NCI-H524 (cell line): ENCODE results near the gene ARNT2.

Experiments used
- DNase-seq, 2 experiments: peaks; one replicate each; lab custom pipeline; 2025; lab: John Stamatoyannopoulos, UW

ARNT2 gene

DNA sequence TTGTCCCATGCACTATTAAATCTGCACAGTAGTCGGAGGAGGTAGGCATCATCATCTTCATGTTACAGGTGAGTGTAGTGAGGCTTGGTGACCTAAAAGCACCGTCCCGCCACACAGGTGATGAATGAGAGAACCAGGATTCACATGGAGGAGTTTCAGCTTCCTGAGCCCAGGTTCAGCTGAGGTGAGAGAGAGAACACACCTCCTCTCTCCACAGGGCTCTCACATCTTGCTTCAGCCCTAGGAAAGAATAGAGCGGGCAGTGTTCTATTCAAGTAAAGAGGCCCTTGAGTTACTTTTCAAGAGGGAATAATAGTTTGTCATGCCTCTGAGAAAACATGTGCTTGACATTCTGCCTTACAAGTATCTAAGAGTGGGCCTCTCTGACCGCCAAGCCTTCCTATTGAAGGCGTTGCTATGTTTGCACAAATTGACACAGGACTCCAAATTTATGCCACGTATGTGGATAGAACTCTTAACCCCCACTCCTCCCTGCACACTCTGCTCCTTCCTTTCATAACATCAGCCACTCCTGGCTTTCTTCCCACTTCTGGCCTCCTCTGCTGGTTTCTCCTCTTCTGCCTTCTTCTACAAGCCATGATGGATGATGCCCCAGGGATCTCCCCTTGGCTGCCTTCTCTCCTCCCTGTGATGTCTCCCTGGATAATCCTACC lies 152.6 kb downstream of the ARNT2 start:
- no peak for DNase-seq

DNA sequence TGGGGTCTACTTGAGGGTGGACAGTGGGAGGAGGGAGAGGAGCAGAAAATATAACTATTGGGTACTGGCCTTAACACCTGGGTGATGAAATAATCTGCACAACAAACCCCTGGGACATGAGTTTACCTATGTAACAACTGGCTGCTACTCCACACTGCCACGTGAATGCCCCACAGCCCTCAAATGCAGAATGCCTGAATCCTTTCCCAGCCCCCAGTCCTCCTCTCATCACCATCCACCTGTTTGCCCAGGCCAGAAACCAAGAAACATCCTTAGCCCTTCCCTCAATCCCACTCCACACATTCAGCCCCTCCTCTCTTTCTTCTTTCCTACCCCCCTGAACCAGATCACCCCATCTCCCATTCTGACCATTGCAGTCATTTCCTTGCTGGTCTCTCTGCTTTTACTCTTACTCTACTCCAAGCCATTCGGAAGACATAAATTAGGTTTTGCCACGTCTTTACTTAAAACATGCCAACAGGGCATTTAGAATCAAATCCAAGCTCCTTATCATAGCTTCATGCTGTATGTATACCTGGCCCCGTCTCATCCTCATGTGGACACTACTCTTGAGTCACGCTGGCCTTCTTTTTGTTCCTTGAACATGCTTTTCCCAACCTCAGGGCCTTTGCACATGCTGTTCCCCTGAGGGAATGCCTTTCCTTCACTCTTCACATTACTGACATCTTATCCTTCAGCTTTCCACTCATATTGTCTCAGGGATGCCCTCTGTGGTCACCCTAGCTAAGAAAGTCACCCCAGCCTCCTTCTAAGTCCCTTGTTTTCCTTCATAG lies 153.5 kb downstream of the ARNT2 start:
- no peak for DNase-seq

DNA sequence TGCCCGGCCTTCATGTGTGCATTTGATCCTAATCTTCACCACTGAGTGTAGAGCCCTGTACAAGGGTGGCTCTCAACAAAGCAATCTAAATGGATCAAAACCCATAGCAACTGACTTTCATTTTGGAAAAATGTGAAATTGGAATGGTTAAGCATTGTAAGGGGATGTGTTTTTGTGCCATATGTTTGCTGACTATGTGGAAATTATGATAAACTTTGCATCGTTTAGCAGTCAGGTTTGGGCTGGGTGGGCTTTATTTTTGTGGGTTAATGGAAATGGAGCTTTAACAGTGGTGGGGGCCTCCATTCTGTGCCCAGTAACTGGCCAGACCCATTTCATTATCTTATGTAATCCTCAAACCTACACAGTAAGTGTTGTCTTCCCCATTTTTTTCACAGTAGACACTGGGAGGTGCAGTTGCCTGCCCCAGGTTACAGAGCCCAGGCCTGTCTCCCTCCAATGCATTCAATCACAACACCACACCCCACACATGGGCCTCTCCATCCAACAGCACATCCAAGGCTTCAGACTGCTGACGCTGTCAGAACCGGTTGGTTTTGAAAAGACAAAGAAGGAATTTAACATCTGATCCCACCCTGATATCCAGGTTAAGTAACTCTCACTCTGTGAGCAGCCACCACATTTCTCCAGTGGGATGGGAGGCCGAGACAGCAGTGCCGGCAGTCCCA lies 154.6 kb downstream of the ARNT2 start:
- no peak for DNase-seq

DNA sequence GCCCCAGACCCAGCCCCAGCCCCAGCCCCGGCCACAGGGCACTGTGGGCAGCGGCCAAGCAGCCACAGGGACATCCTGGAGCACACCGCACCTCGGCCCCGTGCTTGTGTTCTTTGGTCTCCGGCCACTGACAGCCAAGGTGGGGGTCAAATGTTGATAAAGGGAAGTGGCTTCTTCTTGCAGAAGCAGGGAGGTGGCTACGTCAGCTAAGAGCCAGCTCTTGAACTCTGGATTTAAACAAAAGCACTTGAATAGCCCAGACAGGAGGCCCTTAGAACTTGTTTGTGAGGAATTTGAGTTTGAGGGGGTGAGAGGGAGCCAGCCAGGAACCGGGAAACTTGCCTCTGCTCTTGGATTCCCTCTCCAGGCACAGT lies 155.1 kb downstream of the ARNT2 start:
- no peak for DNase-seq

- no peak for DNase-seq
Observed at GRCh38 chr15:80559761-80560160, 155.6 kb downstream of the ARNT2 start.

- no peak for DNase-seq
Observed at GRCh38 chr15:80560601-80561400, 156.6 kb downstream of the ARNT2 start.

- DNase-seq: no peak
Observed at GRCh38 chr15:80561500-80561899, 157.3 kb downstream of the ARNT2 start.

GRCh38 chr15:80562033-80562432 lies 157.9 kb downstream of the ARNT2 start:
- no peak for DNase-seq

- DNase-seq: no peak
Observed at GRCh38 chr15:80562846-80563245, 158.7 kb downstream of the ARNT2 start.

GRCh38 chr15:80563372-80563997 lies 159.3 kb downstream of the ARNT2 start:
- DNase-seq: no peak

DNA sequence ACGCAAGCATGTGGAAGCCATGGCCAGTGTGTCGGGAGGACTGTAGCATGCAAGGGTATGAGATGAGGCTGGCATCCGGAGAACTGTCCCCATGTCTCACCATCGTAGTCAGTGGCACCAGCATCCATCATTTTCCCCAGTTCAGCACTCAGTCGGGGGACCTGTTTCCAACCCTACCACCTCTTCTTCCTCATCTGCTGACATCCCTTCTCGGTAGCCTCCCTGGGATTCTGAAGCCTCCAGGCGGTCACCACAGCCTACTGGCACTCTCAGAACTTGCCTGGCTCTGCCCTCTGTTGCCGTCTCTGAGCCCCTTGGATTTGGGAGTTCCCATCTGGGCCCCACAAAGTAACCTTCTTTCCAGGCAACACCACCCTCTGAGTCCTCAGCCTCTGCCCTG lies 159.9 kb downstream of the ARNT2 start:
- DNase-seq: no peak

DNA sequence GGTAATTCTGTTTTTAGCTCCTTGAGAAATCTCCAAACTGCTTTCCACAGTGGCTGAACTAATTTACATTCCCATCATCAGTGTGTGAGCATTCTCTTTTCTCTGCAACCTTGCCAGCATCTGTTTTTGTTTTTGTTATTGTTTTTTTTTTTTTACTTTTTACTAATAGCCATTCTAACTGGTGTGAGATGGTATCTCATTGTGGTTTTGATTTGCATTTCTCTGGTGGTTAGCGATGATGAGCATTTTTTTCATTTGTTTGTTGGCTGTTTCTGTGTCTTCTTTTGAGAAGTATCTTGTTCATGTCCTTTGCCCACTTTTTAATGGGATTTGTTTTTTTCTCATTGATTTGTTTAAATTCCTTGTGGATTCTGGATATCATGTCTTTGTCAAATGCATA lies 161.2 kb downstream of the ARNT2 start:
- DNase-seq: no peak

- DNase-seq: no peak
Observed at GRCh38 chr15:80565988-80566387, 161.8 kb downstream of the ARNT2 start.

DNA sequence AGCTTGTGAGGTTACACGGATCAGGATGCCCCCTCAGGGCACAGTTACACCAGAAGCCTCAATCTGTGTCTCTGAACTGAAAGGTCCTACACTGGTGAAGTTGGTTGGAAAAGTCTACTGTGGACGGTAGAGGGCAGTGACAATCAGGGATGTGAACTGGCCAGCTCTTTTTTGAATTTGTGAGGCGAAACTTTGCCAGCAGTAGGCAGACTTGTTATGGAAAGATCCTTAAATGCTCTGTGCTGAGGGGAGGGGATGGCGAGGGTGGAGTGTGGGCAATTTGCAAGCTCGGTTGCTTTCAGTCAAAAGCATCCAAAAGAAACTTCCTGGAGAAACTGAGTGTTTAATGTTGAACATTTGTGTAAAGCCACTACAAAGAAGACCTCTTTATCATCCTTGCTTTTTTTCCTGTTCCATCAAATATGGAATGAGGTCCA lies 163.6 kb downstream of the ARNT2 start:
- peak; percentile 22 to 64 for DNase-seq

- no peak for DNase-seq
Observed at GRCh38 chr15:80568298-80568697, 164.1 kb downstream of the ARNT2 start.

- no peak for DNase-seq
Observed at GRCh38 chr15:80568876-80569605, 164.9 kb downstream of the ARNT2 start.

GRCh38 chr15:80569656-80570055 lies 165.5 kb downstream of the ARNT2 start:
- DNase-seq: no peak

DNA sequence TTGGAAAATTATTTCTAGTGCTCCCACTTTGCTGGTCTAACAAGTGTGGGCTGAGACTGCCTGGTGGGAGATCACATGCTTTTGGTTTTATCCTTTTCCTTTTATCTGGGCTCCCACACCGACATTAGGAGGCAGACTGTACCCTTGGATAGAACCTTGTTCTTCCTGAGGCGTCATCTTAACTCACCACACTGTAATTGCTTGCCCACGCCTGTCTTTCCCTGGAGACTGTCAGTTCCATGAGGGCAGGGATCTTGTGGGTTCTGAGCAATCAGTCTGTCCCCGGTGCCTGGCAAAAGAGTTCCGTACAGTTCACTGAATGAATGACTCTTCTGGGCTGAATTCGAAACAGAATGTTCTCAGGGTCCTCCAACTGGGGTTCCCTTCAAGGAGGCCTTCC lies 166.4 kb downstream of the ARNT2 start:
- DNase-seq: no peak

- DNase-seq: no peak
Observed at GRCh38 chr15:80572337-80572736, 168.2 kb downstream of the ARNT2 start.

GRCh38 chr15:80573606-80574005 lies 169.4 kb downstream of the ARNT2 start:
- no peak for DNase-seq

DNA sequence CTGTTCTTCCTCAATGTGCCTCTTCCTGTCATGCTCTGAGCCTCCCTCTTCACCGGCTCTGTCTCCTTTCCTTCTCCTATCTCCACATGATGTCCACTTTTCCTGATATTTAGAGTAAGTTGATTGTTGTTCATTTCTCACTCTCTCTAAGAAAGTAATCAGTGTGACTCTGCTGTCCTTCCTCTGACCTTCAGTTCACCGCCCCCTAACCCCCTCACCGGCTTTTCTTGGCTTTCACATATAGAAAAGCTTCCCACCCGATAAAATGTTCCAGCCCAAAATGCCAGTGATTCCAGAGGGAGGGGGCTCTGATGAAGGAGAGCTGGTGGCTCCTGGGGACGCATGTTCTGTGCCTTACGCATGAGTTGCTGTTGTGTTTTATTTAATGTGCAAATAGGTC lies 170.4 kb downstream of the ARNT2 start:
- no peak for DNase-seq
